ENCODE data around the gene MOCS1.

GRCh38 chr6:39912446-39912845 lies 21.8 kb downstream of the MOCS1 start:
- TF ChIP-seq EP300 (IDR thresholded peaks at IDR 0.05; ENCODE audit: borderline replicate concordance in 1 of 2, low read depth in 1 of 2, low read length in 1 of 2) (no peak), RAD21 (IDR thresholded peaks at IDR 0.05; ENCODE audit: low read length) (no peak), SMC3 (IDR thresholded peaks at IDR 0.05; ENCODE audit: low read depth, low read length) (no peak), TAF1 (IDR thresholded peaks at IDR 0.05; ENCODE audit: borderline replicate concordance, low read depth, low read length) (no peak)

All from SK-N-SH (cell line).